Endothelial cell (in vitro differentiated cells): ENCODE results near the gene NOC2L. TPM values are rescaled to one million over a fixed set of nuclear protein-coding genes. Genes with fewer than 3 reads are reported as not detected.
"Not testable (repeated sequence)": the region's sequence is repeated elsewhere in the genome, so short reads cannot be mapped to it uniquely, and the experiment has no call there.

Source experiments
- DNase-seq: peaks from one replicate; pipeline ENCODE4 v3.0.0; 2021; ENCODE audit warnings: low spot score
- H3K27ac Mint-ChIP-seq: one replicate; pipeline ENCODE4 v1.8.0; 2021; ENCODE audit warnings: mixed read lengths, inconsistent platforms; ENCODE audit not compliant: unreplicated experiment
- H3K27me3 Mint-ChIP-seq: one replicate; pipeline ENCODE4 v1.8.0; 2021; ENCODE audit warnings: mild to moderate bottlenecking, moderate library complexity, mixed read lengths, inconsistent platforms; ENCODE audit not compliant: unreplicated experiment
- H3K36me3 Mint-ChIP-seq: one replicate; pipeline ENCODE4 v1.8.0; 2021; ENCODE audit warnings: mild to moderate bottlenecking, low read depth, mixed read lengths, inconsistent platforms; ENCODE audit not compliant: unreplicated experiment
- H3K4me1 Mint-ChIP-seq: one replicate; pipeline ENCODE4 v1.8.0; 2021; ENCODE audit warnings: mild to moderate bottlenecking, mixed read lengths, inconsistent platforms; ENCODE audit not compliant: unreplicated experiment
- H3K4me3 Mint-ChIP-seq: one replicate; pipeline ENCODE4 v1.8.0; 2021; ENCODE audit warnings: mild to moderate bottlenecking, mixed read lengths, inconsistent platforms; ENCODE audit not compliant: unreplicated experiment
- H3K9me3 Mint-ChIP-seq: one replicate; pipeline ENCODE4 v1.8.0; 2021; ENCODE audit warnings: mixed read lengths, inconsistent platforms; ENCODE audit not compliant: unreplicated experiment
- CTCF ChIP-seq: fragments of 200-600 bp; sonication (generic); IDR thresholded peaks from one replicate; pipeline ENCODE4 v1.5.0; 2021; ENCODE audit warnings: antibody characterized with exemption; ENCODE audit not compliant: unreplicated experiment
- total RNA-seq: library from RNA; stranded (reverse); fragmentation: NEBNext Ultra II Directional; extraction: Animal tissue kit (Norgen Biotek cat#: 25700); gene quantifications from one replicate; pipeline ENCODE4 v1.2.1, GENCODE V29; 2021; ENCODE audit not compliant: unreplicated experiment

NOC2L gene
- total RNA-seq, 1 donor from 2014 or later = 56.5 TPM

- no peak for DNase-seq
- TF ChIP-seq CTCF = no peak
- Mint-ChIP-seq H3K27ac (no peak overlapping the region), H3K9me3 (no peaks in the 10 kb centered on the region), H3K27me3 (peaks cover 11% of the 10 kb centered on the region), H3K4me3 (no peak overlapping the region), H3K4me1 (no peaks in the 10 kb centered on the region), H3K36me3 (no peaks in the 10 kb centered on the region)
Measured at GRCh38 chr1:899636-900317, 59.3 kb downstream of the NOC2L start.

GRCh38 chr1:897951-898350 lies 61.1 kb downstream of the NOC2L start:
- DNase-seq = not testable (repeated sequence)

DNA sequence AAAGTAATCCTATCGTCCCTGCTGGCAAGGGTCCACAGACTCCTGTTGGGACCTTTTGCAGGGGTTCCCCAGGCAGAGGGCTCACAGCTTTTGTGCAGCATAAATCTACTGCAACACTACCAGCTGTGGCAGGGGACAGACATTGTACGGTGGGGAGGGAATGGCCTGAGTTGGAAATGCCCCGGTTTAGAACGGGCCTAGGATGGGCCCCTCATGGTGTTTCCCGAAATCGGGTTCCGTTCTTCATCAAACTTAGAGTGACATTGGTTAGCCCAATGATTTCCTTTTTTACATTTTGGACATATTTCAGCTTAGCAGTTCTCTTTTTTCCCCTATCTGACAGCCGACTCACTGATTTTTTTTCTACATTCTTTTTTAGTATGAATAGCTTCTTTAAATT lies 61.8 kb downstream of the NOC2L start:
- H3K4me1 Mint-ChIP-seq = no peaks in the 10 kb centered on the region
- no peaks in the 10 kb centered on the region for H3K36me3 Mint-ChIP-seq

More at GRCh38 chr1:897951-898350, 61.1 kb downstream of the NOC2L start:
- H3K27ac Mint-ChIP-seq, H3K9me3 Mint-ChIP-seq, H3K27me3 Mint-ChIP-seq, H3K36me3 Mint-ChIP-seq, H3K4me3 Mint-ChIP-seq, H3K4me1 Mint-ChIP-seq: not testable (repeated sequence)

More for the DNA sequence above, 61.8 kb downstream of the NOC2L start:
- H3K4me3 Mint-ChIP-seq = no peak overlapping the region
- no peak for DNase-seq
- H3K9me3 Mint-ChIP-seq = no peaks in the 10 kb centered on the region
- peaks cover 9% of the 10 kb centered on the region for H3K27me3 Mint-ChIP-seq
- TF ChIP-seq CTCF = no peak
- H3K27ac Mint-ChIP-seq = no peak overlapping the region

Other genes with a start within 250 kb of the NOC2L start
- not detected for gene SAMD11, start 35.3 kb downstream of the NOC2L start, total RNA-seq
- 18.7 TPM for gene KLHL17, start 1.3 kb upstream of the NOC2L start, total RNA-seq
- not detected for gene PLEKHN1, start 7.2 kb upstream of the NOC2L start, total RNA-seq
- gene PERM1, start 22.8 kb upstream of the NOC2L start, total RNA-seq = not detected
- gene HES4, start 40.8 kb upstream of the NOC2L start, total RNA-seq = 144 TPM
- gene ISG15, start 54.2 kb upstream of the NOC2L start, total RNA-seq = 33.3 TPM
- 374 TPM for gene AGRN, start 60.9 kb upstream of the NOC2L start, total RNA-seq
- gene RNF223, start 115.0 kb upstream of the NOC2L start, total RNA-seq = not detected
- gene C1orf159, start 156.8 kb upstream of the NOC2L start, total RNA-seq = 16.6 TPM
- gene TTLL10, start 214.6 kb upstream of the NOC2L start, total RNA-seq = not detected
- not detected for gene TNFRSF18, start 247.3 kb upstream of the NOC2L start, total RNA-seq